ENCODE results near the gene GINS3. TPM values are rescaled to one million over a fixed set of nuclear protein-coding genes. Genes with fewer than 3 reads are reported as not detected.

The GINS3 gene
- total RNA-seq, 6 experiments from 2014 or later, result 0.68 to 3.3 (median 1.2) TPM

- 68% methylated on average over 5 of the region's 5 CpGs for WGBS (ENCODE audit: insufficient coverage, low coverage, low lambda C conversion rate, missing lambda C conversion rate)
- intact Hi-C loops (cut with DNase I), result no loop called here
- no peak for DNase-seq
- H3K27me3 ChIP-seq, result no peaks in the 10 kb centered on the region
- no peaks in the 10 kb centered on the region for H3K36me3 ChIP-seq
- H3K27ac ChIP-seq, result no peak overlapping the region
- H3K9me3 ChIP-seq, result no peaks in the 10 kb centered on the region
- no peak for ATAC-seq
- no peaks in the 10 kb centered on the region for H3K4me1 ChIP-seq
- TF ChIP-seq POLR2A (IDR thresholded peaks at IDR 0.05), result no peak
- no peak overlapping the region for H3K4me3 ChIP-seq
Observed at GRCh38 chr16:58454856-58455255, 62.6 kb downstream of the GINS3 start.

Small RNA genes lying within 50 kb of the gene (small RNA-seq; reads per million reads assigned to genes)
- gene RNU6-1110P (0 reads per million in 2 experiments), gene RNU6-269P (0 reads per million in 2 experiments)

Other genes starting within 250 kb of the GINS3 start
- gene CSNK2A2, start 194.4 kb upstream of the GINS3 start, total RNA-seq, result 10 to 100 TPM; 24.4 to 29.5 (median 26.8) TPM
- not detected for gene PRSS54, start 97.4 kb upstream of the GINS3 start, total RNA-seq
- gene NDRG4, start 107.7 kb downstream of the GINS3 start, total RNA-seq, result 1 to 10 TPM in 4 of 6 experiments, under 1 TPM in 2; 0.76 to 2.9 (median 2.1) TPM
- 10 to 100 TPM in 3 of 6 experiments, 1 to 10 TPM in 3; 6.8 to 14.5 (median 10.2) TPM for gene SETD6, start 123.0 kb downstream of the GINS3 start, total RNA-seq
- 10 to 100 TPM; 53.8 to 74.9 (median 65.5) TPM for gene CNOT1, start 237.4 kb downstream of the GINS3 start, total RNA-seq